ENCODE results near the gene CEPT1.
"Not testable (repeated sequence)": the region's sequence is repeated elsewhere in the genome, so short reads cannot be mapped to it uniquely, and the experiment has no call there.

The CEPT1 gene

GRCh38 chr1:111213412-111213811 is 73.4 kb downstream of the CEPT1 start:
- DNase-seq: peak; percentile 51

- DNase-seq: no peak
Measured at GRCh38 chr1:111214074-111214801, 74.2 kb downstream of the CEPT1 start.

GRCh38 chr1:111214884-111215283 is 74.9 kb downstream of the CEPT1 start:
- DNase-seq: no peak

GRCh38 chr1:111215285-111215684 is 75.3 kb downstream of the CEPT1 start:
- not testable (repeated sequence) for DNase-seq

DNA sequence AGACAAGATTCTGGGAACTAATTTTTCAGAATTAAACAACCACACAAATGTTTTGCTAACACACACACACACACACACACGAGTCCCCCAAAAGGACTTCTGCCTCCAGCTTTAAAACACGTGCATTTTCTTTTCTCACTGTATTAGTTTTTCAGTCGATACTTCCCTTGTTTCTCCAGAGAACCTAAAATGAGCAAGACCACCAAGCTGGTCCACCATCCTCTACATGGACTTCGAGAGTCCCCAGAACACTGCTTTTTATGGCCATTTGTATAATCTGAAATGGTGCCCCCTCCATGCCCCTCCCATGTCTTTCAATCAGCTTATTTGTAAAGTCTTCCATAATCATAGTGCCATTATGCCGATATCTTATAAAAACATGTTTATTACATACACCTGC is 76.7 kb downstream of the CEPT1 start:
- DNase-seq: no peak

- no peak for DNase-seq
Measured at GRCh38 chr1:111217183-111217910, 77.3 kb downstream of the CEPT1 start.

- peak; percentile 50 for DNase-seq
Measured at GRCh38 chr1:111218701-111219556, 78.9 kb downstream of the CEPT1 start.

DNA sequence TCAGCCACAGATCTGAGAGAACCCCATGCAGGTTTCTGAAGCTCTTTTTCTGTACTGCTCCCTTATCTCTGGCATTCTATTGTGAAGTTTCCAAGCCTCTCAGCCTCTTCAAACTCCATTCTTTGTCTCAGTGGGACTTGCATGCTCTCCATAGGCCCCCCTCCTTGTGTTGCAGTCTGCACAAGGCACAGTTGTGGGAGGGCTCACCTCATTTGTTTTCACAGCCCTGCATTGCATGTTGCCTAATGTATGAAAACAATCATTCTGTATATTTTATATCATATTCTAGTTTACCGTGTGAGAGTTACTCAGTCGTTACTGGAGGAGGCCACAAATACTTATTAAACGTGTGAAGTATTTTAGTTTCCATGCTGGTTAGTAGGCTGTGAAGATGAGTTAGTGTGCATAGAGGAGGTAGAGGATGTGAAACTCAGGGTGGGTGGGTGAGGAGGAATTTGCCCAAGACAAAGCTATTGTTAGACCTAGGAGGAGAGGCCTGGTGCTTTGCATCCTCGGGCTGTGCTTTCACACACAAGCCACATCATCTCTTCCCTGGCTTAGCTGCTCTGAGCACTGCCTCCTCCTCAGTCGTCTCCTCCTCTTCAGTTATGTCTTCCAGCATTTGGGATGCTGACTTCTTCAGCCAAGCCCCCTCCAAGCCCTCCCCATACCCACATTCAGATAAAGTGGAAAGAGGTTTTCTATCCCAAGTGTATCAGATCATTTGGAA is 79.7 kb downstream of the CEPT1 start:
- DNase-seq: no peak

DNA sequence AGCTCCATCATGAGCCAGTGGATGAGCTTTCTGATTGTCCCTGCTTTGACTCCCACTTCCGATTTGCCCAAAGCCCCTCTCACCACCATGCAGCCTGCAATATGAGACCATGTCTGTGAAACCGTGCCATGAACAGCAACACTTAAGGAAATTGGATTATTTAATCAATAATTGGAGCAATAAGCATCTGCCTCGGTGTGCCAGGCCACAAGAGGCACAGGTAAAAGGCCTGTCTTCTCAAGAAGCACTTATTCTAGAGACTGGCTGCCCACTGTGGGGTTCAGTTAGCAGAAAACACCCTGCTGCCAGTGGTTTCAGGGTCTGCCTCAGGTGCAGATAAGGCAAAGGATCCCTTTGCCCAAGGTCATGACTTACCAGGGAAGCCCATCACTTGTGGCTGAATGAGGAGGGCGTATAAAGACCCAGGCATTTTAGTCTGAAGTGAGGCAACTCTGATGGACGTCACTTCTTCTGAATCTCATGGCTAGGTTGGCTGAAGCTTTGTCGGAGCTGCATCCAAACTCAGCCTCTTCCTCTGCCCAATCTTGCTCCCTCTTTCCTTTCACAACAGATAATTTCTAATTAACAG is 80.4 kb downstream of the CEPT1 start:
- DNase-seq: no peak

DNA sequence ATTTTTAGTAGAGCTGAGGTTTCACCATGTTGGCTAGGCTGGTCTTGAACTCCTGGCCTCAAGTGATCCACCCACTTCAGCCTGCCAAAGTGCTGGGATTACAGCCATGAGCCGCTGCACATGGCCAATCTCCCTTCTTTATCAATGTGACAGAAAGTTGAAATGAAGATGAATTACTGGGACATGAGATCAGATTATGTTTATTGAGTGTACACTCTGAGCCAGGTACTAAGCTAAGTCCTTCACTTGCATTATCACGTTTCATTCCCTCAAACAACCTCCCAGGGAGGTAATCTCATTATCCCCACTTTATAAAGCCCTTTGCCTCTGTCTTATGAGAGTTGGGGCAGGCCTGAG is 81.2 kb downstream of the CEPT1 start:
- DNase-seq: no peak

DNA sequence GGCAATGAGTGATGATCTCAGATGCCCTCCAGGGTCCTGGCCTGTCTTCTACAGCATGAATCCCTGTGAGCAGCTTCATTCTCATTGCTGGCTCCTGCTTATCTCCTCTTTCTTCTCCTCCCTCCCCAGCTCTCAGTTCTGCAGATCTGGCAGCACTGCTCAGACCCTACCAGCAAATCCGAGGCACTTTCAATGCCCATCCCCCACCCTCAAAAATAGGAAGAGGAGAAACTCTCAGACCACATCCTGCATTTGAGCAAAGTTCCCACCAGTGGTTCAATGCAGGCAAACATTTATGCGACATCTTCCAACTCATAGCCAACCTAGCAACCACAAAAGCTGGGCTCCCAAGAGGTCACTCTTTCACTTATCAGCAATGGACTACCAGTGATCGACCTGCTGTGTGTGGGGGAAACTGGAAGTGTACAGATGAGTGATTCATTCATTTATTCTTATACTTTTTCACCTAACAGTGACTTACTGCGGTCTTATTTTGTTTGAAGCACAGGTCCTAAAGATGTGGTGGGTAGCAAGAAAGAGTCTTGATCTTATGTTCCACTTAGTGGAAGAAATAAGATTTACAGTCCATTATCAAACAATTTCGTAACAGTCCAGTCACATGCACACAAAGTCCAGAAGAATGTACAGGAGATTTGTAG is 81.7 kb downstream of the CEPT1 start:
- DNase-seq: peak; percentile 67

DNA sequence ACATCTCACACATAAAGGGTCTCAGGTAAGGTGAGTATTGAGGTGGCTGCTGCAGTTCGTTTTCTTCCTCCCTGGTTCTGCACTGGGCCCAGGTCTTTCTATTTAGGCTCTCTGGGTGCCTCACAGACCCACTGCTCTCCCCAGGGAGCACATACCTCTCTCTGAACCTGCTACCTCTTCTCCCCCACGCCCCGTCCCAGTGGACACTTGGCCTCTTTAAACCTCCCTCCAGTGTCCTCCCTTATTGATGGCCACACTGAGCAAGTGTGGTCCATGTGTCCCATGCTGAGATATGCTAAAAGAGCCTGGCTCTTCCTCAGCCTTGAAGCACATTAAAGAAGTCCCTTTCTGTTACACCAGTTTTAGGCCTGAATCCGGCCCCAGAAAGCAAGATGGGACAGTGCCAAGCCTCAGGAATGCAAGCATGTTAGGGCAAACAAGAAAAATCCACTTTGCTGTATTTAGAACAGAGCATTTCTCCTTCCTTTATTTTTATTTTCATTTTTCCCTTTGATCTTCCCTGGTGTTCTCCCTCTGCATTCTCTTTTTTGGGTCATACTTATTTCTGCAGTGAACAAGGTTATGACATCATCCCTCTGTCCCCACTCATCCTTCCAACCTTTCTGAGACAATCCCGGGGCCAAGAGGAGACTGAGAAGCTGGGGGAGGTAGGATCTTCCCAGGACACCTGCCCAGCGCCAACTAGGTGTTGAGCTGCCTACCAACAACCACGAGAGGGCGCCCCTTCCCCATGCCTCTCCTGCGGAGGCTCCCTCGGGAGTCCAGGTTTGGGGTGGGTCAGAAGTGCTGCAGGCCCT is 82.5 kb downstream of the CEPT1 start:
- DNase-seq: peak; percentile 76

GRCh38 chr1:111223126-111223685 is 83.2 kb downstream of the CEPT1 start:
- DNase-seq: no peak

DNA sequence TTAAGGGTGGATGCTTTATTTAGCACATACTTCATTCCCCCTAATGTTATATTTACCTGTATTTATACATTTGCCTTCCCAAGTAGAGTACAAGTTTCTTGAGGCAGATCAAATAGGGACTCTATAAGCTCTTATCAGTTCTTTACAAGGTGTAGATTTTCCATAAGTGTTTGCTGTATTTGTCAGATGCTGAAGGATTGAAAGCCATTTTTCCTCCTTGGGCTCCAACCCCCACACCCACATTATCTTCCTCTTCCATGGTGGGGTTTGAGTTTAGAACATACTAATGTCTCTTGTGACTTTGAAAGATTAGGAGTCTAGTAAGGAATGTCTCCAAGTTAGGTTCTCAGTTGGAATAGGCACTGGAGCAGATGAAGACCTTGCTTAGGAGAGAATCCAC is 85.1 kb downstream of the CEPT1 start:
- DNase-seq: no peak

- DNase-seq: peak; percentile 54
Measured at GRCh38 chr1:111225717-111226400, 85.8 kb downstream of the CEPT1 start.

DNA sequence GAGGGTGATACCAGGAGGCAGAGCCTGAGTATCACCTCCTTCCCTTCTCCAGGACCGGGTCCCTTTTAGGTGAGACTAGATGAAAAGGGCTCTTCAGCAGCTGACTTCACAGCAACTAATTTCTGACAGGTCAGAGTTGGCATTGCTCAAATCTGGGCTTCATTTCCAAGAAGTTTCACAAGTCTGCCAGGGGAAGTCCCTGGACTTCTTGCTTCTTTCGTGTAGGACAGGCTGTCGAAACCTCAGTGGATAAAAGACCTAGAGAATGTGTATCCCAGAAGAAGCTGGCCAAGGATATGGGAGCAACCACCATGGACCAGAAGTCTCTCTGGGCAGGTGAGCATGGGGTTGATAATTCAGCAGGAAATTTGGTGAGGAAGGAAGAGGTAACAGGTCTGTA is 87.4 kb downstream of the CEPT1 start, which contains the start of gene CHI3L2:
Gene CHI3L2 (plus strand): TSS at position 280 of the 400 bp plus-strand sequence. CDS start 17 bp downstream, at position 297.
- DNase-seq: no peak

DNA sequence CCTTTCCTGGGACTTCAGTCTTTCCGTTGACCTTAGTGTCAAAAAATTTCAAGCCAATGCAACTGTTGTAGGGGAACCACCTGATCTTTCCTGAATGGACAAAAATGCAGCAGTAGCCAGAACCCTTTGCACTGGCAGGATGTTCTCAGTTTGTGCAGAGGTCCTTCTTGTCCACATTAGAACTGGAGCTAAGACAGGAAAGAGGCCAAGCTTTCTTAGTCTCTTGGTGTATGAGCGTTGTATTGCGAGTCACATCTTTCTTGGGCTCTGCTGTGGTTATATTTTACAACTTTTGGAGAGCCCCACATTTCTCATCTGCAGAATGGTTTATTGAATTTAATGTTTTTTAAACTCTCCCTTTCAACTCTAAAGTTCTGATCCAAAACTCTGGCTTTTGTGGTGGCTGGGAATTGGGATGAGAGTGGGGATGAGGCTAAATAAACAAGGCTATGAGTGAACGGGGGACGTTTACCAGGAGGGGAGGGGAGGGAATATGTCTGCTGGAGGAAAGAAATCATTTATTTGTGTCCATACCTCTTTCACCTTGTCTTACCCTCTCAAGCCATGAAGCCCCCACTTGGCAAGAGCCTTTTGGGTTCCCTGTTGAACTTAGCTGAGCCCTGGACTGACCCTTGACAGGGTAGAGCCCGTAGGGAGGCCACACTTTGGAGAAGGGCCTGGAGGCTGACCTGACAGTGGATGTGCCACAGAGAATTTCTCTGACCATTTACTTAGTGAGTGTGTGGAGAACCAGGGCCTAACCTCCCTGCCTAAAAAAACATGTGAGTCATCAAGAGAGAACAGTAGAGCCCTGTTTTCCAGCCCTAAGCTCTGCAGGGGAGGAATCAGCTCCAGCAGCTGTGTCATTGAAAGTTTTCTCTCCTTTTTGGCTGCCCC is 88.1 kb downstream of the CEPT1 start:
- no peak for DNase-seq

DNA sequence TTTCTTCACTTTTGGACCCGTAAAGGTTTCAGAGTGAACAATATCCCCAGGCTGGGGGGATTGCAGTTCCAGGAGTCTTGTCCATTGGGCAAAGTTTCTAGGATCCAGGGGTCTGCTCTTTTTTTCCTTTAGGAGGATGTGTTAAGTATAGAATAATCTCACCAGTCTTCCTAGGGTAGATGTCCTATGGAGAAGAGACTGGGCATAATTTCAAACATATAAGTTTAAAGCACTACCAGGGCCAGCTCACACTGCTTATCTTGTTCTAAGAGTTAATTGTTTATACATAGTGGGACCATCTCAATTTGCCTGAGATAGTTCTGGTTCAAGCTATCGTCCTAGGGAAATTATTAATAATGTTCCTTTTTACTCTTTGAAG is 88.7 kb downstream of the CEPT1 start:
- no peak for DNase-seq

DNA sequence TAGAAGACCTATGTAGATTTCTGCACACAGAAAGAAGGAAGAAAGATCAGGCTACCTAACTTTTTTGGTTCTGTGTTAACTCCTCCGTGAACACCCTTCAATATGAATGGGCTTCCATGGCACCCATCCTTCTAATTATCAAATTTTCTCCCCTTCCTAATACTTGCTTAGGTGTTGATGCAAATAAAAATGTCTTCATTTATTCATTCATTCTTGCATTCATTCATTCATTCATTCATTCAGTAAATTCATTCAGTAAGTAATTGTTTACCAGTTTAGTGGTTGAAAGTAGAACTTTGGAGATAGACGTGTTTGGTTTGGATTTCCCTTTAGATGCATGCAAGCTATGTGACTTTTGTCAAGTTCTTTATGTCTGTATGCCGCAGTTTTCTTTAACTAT is 92.1 kb downstream of the CEPT1 start:
- DNase-seq: no peak
